Fibroblast of peridontal ligament (primary cell): ENCODE data around the gene PCNX1.

Experiments used
- DNase-seq: peaks from one replicate; pipeline ENCODE4 v3.0.0-alpha.2; 2010; ENCODE audit errors: extremely low read depth

The PCNX1 gene

DNA sequence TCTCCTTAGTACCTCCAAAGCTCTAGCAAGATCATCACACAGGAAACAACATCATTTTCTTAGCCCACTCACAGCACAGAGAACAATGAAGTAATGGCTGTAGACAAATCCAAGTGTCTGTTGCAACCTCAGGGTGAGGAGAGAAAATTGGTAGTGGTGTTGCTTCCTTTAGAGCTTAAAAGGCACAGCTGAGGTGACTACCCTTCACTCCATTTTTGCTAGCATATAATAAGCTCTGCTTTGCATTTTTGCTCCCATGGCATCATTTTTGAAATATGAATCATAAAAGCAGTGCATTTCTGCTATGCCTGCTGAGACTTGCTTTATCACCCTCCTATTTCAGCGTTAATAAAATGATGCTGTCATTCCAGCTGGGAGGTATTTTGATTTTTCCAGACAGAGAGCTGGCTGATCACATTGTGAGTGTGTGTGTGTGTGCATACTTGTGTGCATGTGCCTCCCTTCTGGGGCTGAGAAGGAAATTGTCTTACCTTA is 18.5 kb upstream of the PCNX1 start:
- peak; percentile 48 for DNase-seq

DNA sequence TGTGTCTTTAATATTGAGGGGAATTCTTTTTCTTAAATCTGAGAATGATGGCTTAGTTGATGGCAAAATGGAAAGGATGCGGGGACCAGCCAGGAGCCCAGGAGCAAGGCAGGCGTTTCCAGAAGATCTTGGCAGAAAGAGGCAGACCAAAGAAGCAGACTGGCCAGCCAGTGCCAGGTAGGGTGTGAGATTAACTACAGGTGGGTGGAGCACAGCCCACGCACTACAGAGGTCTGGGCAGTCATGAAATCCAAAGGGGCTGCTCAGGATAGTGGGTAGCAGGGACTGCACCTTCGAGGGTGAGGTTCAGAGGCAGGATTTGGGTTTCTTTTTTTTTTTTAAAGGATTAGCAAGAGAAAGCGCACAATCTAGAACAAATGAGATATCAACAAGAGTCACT is 17.7 kb upstream of the PCNX1 start:
- DNase-seq: no peak

DNA sequence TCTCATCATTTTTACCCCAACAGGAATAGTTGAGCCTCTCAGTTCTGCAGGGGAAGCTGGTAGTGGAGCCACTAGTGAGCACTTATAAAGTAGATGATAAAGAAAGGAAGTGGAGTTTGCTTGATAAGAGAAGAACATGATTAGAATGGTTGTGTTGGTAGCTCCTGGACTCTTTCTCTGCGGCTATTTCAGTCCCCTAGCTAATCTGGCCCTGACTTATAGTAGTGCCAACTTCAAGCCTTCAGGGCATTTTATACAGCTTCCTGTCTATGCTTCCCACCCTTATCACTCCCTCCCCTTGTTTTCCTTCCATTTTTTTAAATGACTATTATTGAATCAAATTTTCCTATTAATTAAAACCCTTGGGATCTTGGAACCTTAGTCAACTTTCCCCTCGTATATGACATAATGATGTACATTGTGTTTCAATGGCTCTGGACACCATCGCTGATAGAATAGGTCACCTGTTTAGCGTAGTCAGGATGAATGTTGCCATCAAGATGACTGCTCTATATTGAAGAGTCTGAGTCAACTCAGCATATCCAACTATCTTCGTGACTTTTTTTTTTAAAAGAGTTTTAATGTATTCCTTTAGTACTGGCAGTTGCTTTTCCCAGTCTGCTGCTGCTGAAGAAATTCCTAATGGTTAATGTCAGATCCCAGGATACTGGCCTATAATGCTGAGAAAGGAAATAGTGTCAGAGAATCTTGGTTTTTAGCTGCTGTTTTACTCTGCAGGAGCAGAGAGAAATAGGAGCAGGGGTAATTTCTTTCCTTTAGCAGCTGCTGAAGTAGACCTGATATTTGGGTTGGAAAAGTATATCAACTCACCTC is 16.2 kb upstream of the PCNX1 start:
- no peak for DNase-seq

DNA sequence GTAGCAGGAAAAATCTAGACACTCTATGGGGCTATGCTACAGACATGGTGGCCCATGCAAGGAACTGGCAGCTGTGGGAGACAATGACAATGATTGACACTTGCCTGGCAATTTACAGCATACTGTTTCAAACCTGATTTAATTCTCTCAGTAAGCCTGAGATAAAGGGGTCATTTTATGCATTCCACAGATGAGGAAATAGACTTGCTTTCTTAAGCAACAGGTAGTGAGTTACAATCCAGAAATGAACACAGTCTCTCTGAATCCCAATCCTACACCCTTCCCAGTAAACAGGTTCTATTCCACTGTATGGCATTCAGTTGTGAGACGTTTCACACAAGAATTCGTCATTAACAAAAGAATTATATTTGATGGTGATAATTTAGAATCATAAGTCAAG is 15.5 kb upstream of the PCNX1 start:
- no peak for DNase-seq

DNA sequence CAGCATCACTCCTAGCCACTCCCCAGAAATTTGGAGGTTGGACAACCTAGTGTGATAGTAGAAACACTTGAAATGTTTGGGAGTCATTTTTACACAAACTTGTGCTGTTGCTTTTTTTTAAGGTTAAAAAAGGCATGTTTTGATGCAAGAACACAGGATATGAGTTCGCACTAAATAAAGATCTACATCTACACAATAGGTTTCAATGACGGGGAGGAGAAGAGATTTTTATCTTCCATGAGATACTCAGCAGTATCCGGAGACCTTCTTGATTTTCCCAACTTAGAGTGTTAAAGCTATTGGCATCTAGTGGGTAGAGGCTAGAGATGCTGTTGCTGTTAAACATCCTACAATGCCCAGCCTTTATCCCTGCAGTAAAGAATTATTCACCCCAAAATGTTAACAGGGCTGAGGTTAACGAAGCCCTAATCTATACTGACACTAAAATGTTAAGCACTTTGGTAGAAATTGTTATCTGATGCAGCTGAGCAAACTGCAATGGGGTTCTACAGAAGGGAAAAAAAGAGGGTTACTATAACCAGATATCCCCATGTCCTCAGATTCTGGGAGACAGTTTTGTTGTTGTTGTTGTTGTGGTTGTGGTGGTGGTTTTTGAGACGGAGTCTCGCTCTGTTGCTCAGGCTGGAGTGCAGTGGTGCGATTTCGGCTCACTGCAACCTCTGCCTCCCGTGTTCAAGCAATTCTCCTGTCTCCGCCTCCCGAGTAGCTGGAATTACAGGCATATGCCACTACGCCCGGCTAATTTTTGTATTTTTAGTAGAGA is 14.0 kb upstream of the PCNX1 start:
- DNase-seq: no peak

DNA sequence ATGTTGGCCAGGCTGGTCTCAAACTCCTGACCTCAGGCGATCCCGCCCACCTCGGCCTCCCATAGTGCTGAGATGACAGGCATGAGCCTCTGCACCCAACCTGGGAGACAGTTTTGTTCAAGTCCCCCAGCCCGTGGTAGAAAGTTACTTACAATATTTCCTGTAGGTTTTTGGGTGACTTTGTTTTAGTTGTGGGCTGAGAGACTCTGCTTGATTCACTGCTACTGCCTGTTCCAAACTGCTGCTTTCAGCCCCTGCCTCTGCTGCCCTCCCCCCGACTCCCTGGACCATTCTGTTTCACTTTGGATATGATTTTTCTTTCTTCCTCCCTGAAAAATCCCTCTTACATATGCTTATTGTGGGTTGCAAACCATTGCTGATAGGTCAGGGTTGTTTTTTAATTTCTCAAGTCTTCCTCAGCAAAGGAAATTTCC is 13.4 kb upstream of the PCNX1 start:
- no peak for DNase-seq

DNA sequence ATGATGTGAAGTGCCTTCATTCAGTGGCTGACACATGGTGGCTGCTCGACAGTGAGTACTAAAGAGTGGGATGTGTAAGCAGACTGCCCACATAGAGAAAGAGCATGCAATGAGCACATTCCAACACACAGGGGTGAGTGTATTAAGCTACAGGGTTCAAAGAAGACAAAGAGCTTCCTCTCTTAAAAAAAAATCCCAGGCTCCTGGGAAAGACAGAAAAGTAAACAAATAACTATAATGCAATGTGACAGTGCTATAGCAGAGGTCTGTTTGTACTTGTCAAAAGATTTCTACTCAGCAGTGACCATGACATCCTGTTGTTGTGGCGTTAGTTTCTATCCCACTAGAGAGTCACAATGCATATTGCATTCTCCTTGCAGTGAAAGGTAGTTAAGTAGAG is 12.4 kb upstream of the PCNX1 start:
- DNase-seq: no peak

DNA sequence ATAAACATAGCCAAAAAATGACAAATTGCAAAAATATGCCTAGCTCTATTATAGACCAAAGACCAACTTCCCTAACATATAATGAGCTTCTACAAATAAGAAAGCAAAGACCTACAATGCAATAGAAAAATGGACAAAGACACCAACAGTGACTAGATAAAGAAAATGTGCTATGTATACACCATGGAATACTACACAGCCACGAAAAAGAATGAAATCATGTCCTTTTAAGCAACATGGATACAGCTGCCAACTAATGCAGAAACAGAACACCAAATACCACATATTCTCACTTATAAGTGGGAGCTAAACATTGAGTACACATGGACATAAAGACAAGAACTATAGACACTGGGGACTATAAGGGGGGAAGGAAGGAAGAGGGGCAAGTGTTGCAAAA is 10.9 kb upstream of the PCNX1 start:
- DNase-seq: no peak

DNA sequence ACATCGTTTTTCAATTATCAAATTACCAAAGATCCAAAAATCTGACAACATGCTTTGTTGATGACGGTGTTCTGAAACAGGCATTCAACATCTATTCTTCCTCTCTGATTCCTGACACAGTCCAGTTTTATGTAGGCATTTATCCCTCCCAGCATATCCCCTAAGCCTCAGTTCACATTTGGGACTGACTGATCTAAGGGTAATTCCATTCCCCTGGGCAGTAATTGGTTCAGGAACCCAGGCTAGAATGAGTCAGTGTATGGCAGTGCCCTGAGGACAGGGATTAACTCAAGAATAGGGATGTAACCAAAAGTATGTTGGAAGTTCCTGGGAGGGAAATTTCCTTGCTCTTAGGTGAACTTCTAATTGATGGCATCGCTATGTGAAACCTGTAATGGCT is 10.3 kb upstream of the PCNX1 start:
- DNase-seq: no peak

DNA sequence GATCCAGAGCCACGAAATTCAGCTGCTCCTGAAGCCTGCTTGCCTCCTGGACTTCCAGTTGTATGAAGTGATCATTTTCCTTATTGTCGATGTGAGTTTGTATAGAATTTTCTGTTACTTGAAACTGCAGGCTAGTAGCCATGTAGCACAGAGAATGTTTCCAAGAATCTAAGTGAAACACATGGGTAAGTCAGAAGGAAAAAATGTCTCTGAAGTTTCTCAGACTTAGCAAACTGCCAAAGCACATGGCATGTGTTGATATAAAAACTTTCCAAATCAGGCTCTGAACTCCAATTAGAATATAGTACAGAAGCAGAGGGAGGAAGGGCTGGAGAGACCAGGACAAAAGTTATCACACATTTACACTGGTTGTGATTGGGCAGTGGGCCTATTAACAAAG is 9.8 kb upstream of the PCNX1 start:
- DNase-seq: peak; percentile 97

DNA sequence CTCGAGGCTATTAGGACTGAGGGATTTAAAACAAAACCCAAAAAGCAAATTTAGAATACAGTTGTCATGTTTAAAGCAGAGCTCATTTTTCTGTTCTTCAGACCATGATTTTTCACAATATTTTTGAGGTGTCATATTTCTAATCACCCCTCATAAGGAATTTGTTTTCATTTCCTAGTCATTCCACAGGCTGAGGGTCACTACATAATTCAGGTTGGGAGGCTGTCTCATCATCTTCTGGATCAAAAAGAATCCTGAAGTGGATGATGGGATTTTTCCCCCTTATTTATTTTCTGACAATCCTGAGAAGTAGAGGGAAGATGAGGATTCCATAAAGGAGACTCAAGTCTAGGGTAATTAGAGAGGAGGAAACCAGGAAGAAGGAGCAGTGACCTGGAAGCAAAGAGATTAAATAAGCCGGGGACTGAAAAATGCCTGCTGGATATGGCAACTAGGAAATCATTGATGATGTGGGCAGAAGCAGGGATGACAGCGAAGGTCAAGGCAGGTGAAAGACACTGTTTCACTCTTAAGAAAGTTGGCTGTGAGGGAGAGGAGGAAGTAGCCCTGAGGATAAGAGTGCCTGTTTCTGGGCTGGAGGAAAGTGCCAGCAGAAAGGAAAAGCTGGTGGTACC is 9.0 kb upstream of the PCNX1 start:
- DNase-seq: no peak

DNA sequence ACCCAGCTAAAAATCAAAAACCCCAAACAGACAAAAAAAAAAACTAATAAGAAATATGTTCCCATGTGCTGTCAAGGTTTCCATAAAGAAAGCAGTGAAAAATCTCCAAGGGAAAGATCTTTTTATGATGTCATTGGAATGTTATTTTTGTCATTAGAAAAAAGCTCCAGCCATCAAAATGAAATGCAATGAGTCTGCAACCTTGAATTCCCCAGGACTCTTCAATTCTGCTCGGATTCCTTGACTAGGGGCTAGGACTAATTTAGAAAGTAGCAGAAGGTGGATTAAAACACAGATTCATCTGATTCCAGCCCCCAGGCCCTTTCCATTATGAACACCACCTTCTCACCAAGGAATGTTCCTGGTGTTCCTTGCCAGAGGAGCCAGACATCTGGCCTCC is 6.0 kb upstream of the PCNX1 start:
- peak; percentile 80 for DNase-seq

DNA sequence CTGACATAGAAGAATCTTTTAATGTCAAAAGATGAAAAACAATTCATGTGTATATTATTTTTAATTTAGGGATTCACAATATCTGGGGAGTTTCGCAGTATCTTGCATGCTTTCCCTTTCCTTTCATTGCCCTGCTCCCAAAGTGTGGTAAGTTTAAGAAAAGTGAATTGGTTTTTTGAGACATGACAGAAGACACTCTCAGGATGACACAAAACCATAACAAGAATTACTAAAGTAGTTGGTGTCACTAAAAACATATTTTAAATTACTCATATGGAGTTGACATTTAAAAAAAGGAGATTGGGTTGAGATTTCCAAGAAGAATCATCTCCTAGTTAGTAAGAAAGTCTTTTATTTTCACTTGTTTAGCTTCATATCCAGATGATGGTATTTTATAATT is 5.1 kb upstream of the PCNX1 start:
- DNase-seq: no peak

DNA sequence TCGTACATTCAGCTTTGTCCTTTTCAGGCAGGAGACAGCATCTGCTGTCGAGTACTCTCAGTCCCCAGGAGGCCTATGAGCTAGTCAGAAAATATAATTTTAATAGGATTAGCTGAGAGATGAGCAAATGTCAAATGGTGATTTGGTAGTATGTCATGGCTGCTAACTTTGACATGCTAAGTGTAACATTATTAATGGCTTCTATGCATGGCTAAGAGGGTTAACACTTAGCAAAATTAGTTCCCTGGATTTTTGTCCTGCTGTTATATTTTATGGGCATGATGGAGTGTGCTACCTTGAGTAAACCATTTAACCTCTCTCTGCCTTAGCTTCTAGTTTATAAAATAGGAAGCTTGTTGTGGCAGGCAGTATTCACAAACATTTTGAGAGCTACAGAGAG is 2.9 kb upstream of the PCNX1 start:
- DNase-seq: no peak

DNA sequence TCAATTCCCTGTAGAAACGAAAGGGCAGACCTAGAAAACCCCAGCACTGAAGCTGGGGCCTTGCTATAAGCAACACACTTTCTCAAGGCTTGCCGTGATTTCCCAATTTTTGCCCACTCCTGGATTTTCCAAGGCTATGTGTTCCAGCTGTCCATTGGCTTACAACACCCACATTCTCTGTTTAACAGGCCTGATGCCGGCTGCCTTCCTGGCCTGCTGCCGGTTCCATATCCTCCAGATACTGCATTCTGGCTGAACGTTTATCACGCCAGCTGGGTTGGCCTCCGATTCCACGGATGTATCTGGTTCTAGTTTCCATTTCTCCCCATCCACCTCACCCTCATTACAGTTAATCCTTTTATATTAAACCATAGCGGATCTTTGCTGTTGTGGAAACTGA is 2.0 kb upstream of the PCNX1 start:
- DNase-seq: peak; percentile 97

DNA sequence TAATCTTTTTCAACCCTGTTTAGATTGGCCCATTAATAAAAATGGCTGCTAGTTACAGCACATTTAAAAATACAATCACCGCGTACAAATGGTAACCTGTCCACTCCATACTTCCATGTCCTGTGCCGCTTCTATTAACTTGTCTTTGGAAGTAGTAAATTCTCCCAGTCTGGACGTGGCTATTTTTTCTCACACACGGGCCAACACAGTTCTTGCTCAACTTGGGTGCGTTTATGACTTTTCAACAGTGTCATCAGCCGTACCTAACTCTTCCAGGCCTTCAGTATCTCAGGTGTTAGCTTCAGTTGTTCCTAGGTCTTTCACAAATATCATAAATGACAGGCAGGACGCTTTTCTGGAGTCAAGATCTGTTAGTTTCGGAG is 475 bp upstream of the PCNX1 start:
- DNase-seq: peak; percentile 42

DNA sequence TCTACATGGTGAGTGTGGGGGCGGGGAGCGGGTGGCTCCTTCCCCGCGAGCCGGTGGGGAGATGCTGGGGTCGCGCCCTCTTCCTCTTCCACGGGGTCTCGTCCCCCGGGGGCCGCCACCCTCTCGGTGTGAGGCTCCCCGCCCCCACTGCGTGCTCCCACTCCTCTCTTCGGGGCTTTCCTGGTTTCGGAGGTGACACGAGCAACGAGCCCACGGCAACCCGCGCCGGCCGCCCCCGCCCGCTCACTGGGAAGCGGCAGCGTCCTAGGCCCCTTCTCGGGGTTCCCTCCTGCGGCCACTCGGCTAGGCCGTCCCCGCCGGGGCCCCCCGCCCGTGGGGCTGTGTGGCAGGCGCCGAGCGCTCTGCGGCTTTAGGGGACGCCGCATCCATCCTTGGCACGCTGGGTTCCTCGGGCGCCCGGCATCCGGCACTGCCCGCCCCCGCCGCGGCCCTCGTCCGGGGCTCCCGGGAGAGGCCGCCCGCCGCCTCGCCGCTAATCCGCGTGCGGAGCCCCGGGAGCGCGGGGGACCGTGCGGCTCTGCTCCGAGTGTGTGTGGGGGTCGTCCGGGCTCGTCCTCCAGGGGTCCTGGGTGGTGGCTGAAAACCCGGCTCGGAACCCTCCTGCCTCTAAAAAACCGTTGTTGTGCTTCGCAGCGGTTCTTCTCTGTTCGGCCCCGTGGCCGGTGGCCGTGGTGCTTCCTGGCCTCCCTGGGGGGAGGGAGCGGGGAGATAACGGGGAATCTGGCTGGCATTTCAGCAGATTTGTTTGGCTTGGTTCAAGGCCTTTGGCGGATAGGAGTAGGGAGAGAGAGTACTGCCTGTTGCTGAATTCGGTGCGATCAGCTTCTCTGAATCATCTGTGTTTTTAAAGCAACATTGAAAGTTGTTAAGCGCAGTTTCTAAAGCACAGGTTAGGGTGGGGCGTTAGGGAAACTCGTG is 1.0 kb downstream of the PCNX1 start:
- DNase-seq: peak; percentile 62

DNA sequence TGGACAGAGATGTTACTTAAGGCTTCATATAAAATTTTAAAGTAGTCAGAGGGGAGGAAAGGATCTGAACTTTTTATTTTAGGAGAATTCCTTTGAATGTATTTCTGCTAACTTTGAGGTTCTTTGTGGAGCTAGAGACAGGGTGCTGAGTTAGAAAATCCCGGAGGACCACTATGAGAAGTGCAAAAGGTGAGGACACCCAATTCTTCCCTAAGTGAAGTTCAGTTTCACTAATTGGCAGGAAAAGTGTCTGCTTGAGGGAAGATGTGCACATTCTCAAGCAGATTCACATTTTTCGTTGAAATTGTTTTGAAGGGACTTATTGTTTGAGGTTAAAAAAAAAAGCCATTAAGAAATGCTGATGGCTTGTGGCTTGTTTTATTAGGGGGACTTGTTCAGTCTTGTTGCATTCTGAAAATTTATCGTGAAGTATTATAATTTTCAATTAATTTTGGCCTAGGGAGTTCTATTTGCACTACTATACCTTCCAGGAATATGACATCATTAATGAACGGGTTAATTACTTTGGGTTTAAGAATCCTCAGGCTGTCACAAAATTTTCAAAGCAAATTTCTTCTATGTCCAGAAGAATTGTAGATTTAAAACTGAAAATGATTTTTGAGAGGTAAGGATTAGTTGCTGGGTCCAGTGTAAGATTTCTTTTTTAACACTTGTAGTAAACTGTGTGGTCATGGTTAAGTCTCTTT is 1.8 kb downstream of the PCNX1 start:
- no peak for DNase-seq

DNA sequence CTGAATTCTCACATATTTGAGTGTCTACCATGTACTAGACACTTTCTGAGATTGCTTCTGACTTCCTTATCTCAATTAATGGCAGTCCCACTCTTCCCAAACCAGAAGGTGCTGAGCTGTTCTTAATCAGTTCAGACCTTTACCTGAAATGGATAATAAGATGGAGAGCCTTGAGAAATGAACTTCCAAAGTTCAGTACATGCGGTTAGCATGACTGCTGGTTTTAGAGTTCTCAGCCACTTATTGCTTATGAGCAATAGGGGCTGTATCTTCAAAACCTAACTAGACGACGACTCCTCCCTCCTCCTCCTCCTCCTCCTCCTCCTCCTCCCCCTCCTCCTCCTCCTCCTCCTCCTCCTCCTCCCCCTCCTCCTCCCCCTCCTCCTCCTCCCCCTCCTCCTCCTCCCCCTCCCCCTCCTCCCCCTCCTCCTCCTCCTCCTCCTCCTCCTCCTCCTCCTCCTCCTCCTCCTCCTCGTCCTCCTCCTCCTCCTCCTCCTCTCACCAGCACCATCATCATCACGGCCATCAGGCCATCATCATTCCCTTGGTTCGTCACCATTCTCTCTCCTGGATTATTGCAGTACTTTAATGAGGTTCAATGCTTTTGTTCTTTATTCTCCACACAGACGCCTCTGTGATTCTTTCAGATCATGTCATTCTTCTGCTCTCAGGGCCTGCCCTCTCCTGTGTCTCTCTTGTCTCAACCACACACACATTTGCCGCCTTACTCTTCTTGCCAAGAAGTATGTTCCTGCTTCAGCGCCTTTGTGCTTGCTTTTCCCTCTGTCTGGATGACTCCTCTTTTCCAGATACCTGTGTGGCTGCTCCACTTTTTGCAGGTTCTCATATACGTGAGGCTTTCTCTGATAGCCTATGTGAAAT is 2.7 kb downstream of the PCNX1 start:
- DNase-seq: no peak

DNA sequence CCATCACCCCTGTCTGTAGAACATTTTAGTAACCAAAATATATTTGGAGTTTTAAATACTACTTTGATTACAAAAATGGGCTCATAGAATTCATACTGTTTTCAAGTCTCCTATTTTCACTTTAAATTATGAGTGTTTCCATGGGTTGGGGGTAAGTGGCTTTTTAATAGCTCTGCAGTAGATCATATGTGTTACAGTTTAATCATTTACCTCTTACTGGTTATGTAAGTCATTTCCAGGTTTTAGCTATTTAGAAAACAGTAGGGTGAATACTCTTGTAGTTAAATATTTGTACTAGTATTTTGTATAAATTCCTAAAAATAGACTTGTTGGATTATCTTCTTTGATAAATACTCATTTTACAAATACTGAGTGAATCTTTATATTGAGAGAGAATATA is 8.2 kb downstream of the PCNX1 start:
- DNase-seq: no peak
